ENCODE results near the gene SUPT20HL2. TPM values are rescaled to one million over a fixed set of nuclear protein-coding genes. Genes with fewer than 3 reads are reported as not detected.

SUPT20HL2 gene
- total and polyA plus RNA-seq, 10 of the 15 experiments (the other 5 are each of a cell fraction or from before 2014, with no cell fraction given): not detected

DNA sequence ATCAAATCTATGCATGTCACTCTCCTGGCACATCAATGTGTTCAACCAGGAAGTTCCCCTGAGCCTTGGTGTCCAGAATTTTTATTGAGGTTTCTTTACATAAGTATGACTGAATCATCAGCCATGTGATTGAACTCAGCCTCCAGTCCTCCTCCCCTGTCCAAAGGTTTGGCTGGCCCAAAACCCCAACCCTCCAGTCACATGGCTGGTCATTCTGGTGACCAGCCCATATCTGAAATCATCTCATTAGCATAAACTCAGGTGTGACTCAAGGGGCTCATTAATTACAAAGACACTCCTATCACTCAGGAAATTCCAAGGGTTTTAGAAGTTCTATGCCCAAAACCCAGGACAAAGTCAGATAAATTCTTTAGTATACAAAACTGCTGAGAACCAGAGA is 20.6 kb upstream of the SUPT20HL2 start:
- H3K27ac ChIP-seq (ENCODE audit: control insufficient read depth, insufficient read depth): no peak overlapping the region
- ATAC-seq (no peak), FAIRE-seq (no peak), DNase-seq (ENCODE audit: low read depth, low spot score) (no peak)
- CTCF ChIA-PET: no interaction called here
- no peaks in the 10 kb centered on the region for H3K36me3 ChIP-seq (ENCODE audit: control insufficient read depth in 2 of 2, insufficient read depth in 2 of 2, low read length in 1 of 2)
- H4K20me1 ChIP-seq (ENCODE audit: control insufficient read depth, insufficient read depth): no peaks in the 10 kb centered on the region
- BruUV-seq (replicated peaks): no TSS peak
- H3K4me3 ChIP-seq: no peak overlapping the region
- RAD21 ChIA-PET (ENCODE audit: unreplicated experiment): no interaction called here
- no peaks in the 10 kb centered on the region for H3K79me2 ChIP-seq (ENCODE audit: control insufficient read depth, insufficient read depth, low read length)
- H3K9me3 ChIP-seq (replicated peaks; ENCODE audit: control insufficient read depth, insufficient read depth, low read length): no peaks in the 10 kb centered on the region
- in situ Hi-C loops (cut with MboI) (no loop called here), intact Hi-C loops (cut with micrococcal nuclease; ENCODE audit: unreplicated experiment) (no loop called here)
- SMC1A ChIA-PET (ENCODE audit: uncharacterized antibody, unreplicated experiment): no interaction called here
- no peak overlapping the region for H3K4me2 ChIP-seq (ENCODE audit: control insufficient read depth, insufficient read depth)
- no peak overlapping the region for H2AFZ ChIP-seq (ENCODE audit: control insufficient read depth, low read depth, low read length)
- no peak overlapping the region for H3K9ac ChIP-seq (ENCODE audit: control insufficient read depth, insufficient read depth, low read length)
- H3K27me3 ChIP-seq (replicated peaks in 1 of 2; ENCODE audit: control insufficient read depth in 2 of 2, insufficient read depth in 2 of 2, low read length in 1 of 2): no peaks in the 10 kb centered on the region
- POLR2A ChIA-PET: no interaction called here
- TF ChIP-seq, protein P1, sequence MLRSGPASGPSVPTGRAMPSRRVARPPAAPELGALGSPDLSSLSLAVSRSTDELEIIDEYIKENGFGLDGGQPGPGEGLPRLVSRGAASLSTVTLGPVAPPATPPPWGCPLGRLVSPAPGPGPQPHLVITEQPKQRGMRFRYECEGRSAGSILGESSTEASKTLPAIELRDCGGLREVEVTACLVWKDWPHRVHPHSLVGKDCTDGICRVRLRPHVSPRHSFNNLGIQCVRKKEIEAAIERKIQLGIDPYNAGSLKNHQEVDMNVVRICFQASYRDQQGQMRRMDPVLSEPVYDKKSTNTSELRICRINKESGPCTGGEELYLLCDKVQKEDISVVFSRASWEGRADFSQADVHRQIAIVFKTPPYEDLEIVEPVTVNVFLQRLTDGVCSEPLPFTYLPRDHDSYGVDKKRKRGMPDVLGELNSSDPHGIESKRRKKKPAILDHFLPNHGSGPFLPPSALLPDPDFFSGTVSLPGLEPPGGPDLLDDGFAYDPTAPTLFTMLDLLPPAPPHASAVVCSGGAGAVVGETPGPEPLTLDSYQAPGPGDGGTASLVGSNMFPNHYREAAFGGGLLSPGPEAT (IDR thresholded peaks at IDR 0.05; ENCODE audit: low read depth): no peak
- no peak for TF ChIP-seq TARDBP (IDR thresholded peaks at IDR 0.05; ENCODE audit: borderline replicate concordance)
- TF ChIP-seq CBFB (IDR thresholded peaks at IDR 0.05; ENCODE audit: low read depth): no peak
- TF ChIP-seq, protein P2, sequence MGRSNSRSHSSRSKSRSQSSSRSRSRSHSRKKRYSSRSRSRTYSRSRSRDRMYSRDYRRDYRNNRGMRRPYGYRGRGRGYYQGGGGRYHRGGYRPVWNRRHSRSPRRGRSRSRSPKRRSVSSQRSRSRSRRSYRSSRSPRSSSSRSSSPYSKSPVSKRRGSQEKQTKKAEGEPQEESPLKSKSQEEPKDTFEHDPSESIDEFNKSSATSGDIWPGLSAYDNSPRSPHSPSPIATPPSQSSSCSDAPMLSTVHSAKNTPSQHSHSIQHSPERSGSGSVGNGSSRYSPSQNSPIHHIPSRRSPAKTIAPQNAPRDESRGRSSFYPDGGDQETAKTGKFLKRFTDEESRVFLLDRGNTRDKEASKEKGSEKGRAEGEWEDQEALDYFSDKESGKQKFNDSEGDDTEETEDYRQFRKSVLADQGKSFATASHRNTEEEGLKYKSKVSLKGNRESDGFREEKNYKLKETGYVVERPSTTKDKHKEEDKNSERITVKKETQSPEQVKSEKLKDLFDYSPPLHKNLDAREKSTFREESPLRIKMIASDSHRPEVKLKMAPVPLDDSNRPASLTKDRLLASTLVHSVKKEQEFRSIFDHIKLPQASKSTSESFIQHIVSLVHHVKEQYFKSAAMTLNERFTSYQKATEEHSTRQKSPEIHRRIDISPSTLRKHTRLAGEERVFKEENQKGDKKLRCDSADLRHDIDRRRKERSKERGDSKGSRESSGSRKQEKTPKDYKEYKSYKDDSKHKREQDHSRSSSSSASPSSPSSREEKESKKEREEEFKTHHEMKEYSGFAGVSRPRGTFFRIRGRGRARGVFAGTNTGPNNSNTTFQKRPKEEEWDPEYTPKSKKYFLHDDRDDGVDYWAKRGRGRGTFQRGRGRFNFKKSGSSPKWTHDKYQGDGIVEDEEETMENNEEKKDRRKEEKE (IDR thresholded peaks at IDR 0.05): no peak
- no peak for TF ChIP-seq JUNB (IDR thresholded peaks at IDR 0.05)
- TF ChIP-seq, protein P3, sequence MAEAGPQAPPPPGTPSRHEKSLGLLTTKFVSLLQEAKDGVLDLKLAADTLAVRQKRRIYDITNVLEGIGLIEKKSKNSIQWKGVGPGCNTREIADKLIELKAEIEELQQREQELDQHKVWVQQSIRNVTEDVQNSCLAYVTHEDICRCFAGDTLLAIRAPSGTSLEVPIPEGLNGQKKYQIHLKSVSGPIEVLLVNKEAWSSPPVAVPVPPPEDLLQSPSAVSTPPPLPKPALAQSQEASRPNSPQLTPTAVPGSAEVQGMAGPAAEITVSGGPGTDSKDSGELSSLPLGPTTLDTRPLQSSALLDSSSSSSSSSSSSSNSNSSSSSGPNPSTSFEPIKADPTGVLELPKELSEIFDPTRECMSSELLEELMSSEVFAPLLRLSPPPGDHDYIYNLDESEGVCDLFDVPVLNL (IDR thresholded peaks at IDR 0.05; ENCODE audit: low read depth, low read length): no peak
- TF ChIP-seq CHD1 (IDR thresholded peaks at IDR 0.05; ENCODE audit: low read depth, low read length): no peak
- no peak for TF ChIP-seq ATF7 (IDR thresholded peaks at IDR 0.05; ENCODE audit: low read depth)
- no peak for TF ChIP-seq MEF2A (IDR thresholded peaks at IDR 0.05; ENCODE audit: insufficient read depth, low read depth, low read length)
- no peak for TF ChIP-seq FOS (IDR thresholded peaks at IDR 0.05; ENCODE audit: borderline replicate concordance, extremely low read depth, insufficient read length)
- no peak for TF ChIP-seq TBL1XR1 (IDR thresholded peaks at IDR 0.05; ENCODE audit: low read depth, low read length)
- TF ChIP-seq NR2C1 (IDR thresholded peaks at IDR 0.05): no peak
- no peak for TF ChIP-seq EP300 (IDR thresholded peaks at IDR 0.05; ENCODE audit: borderline replicate concordance in 1 of 2, control insufficient read depth in 1 of 2, low read depth in 2 of 2, low read length in 2 of 2)
- TF ChIP-seq MEF2B (IDR thresholded peaks at IDR 0.05; ENCODE audit: partially characterized antibody, poor library complexity, severe bottlenecking): no peak
- no peak for TF ChIP-seq BCL11A (IDR thresholded peaks at IDR 0.05; ENCODE audit: low read depth, low read length)
- no peak for TF ChIP-seq STAT1 (conservative IDR thresholded peaks at IDR 0.05)
- H3K4me1 ChIP-seq (ENCODE audit: control insufficient read depth, insufficient read depth, low read length): no peaks in the 10 kb centered on the region
